ENCODE data around the gene KRT10. TPM values are rescaled to one million over a fixed set of nuclear protein-coding genes. Genes with fewer than 3 reads are reported as not detected.
A peak's percentile ranks its signal among the peaks of the same experiment; 100 is the strongest.

The KRT10 gene
- total and polyA plus RNA-seq, 9 of the 15 experiments (the other 6 are each of a cell fraction or from before 2014, with no cell fraction given) = 47.0 to 179 (median 76.2) TPM

- TF ChIP-seq TCF3 (CRISPR knock-in tag; IDR thresholded peaks at IDR 0.05) (peak; percentile 48; the same call in 1 of the 2 replicates), TAF1 (IDR thresholded peaks at IDR 0.05; ENCODE audit: control insufficient read depth, extremely low read depth, insufficient read depth, low read length, severe bottlenecking) (peak; percentile 29), SMARCA4 (IDR thresholded peaks at IDR 0.05) (peak; percentile 56), NEUROD1 (IDR thresholded peaks at IDR 0.05; ENCODE audit: borderline replicate concordance, low read depth, low read length, partially characterized antibody) (no peak)
These were observed 5.8 kb downstream of the KRT10 start (continued) for GRCh38 chr17:40816569-40816968.

- DNase-seq (ENCODE audit: extremely low read depth in 1 of 4, low spot score in 3 of 4) (no peak), FAIRE-seq (no peak), ATAC-seq (no peak)
- in situ Hi-C loops (cut with MboI) = no loop called here
- Histone ChIP-seq H3K4me2 (ENCODE audit: insufficient read depth, low read length) (no peak overlapping the region), H2AFZ (ENCODE audit: low read depth, low read length) (no peak overlapping the region), H3K9me3 (replicated peaks; ENCODE audit: control insufficient read depth, insufficient read depth, low read depth, low read length) (no peaks in the 10 kb centered on the region), H3K9me1 (ENCODE audit: control insufficient read depth, insufficient read depth, low read length) (peaks cover 5% of the 10 kb centered on the region), H3K4me1 (replicated peaks in 1 of 2; ENCODE audit: control insufficient read depth in 2 of 2, insufficient read depth in 2 of 2, low read length in 2 of 2) (peaks cover 0 to 13% of the 10 kb centered on the region in 2 experiments; a peak in 3 of 5 replicates), H3K9ac (ENCODE audit: insufficient read depth in 1 of 2, low read depth in 2 of 2, low read length in 2 of 2) (no peak overlapping the region), H4K20me1 (replicated peaks; ENCODE audit: control insufficient read depth, insufficient read depth, low read length) (no peaks in the 10 kb centered on the region), H3K36me3 (ENCODE audit: control insufficient read depth, insufficient read depth, low read length) (peaks cover 24% of the 10 kb centered on the region), H3K27me3 (ENCODE audit: control insufficient read depth in 2 of 2, insufficient read depth in 2 of 2, low read length in 2 of 2) (no peaks in the 10 kb centered on the region), H3K79me2 (ENCODE audit: control insufficient read depth, insufficient read depth, low read length) (peaks cover 34% of the 10 kb centered on the region), H3K27ac (ENCODE audit: extremely low read depth, low read depth, low read length) (no peak overlapping the region), H3K4me3 (no peak overlapping the region)
- ChIA-PET POLR2A (no interaction called here), CTCF (ENCODE audit: low intra/inter-chr PET ratio) (no interaction called here)
- intact Hi-C loops (cut with micrococcal nuclease) = loop anchor here (5.0 kb wide), 1 partner anchor 852 kb away; no protein-coding TSS in a partner anchor
- BruUV-seq (replicated peaks) = no TSS peak
- TF ChIP-seq DACH1 (IDR thresholded peaks at IDR 0.05; ENCODE audit: partially characterized antibody) = peak; percentile 95
- TF ChIP-seq ZNF780A (CRISPR knock-in tag; IDR thresholded peaks at IDR 0.05) = no peak
- peak; percentile 59; the same call in 1 of the 2 replicates for TF ChIP-seq ZBTB2 (IDR thresholded peaks at IDR 0.05)
- no peak for TF ChIP-seq CBX2 (IDR thresholded peaks at IDR 0.05; ENCODE audit: insufficient read depth, low read length, poor library complexity, severe bottlenecking)
- 78% methylated on average over 1 of the region's 1 CpG for WGBS (ENCODE audit: insufficient coverage, low coverage, missing lambda C conversion rate)
These were observed 7.0 kb downstream of the KRT10 start for GRCh38 chr17:40815381-40815780.
